Prostate gland (tissue), 2 donors: ENCODE results near the gene DOCK2. TPM values are rescaled to one million over a fixed set of nuclear protein-coding genes. Genes with fewer than 3 reads are reported as not detected.

ENCODE experiments used
- DNase-seq: peaks from one replicate; pipeline ENCODE4 v3.0.0-alpha.2; 2019; ENCODE audit warnings: low spot score
- H3K27ac ChIP-seq, 2 donors: fragments of 200-600 bp; sonication (generic); 2 replicates each; pipeline ENCODE4 v1.5.1; 2017 to 2019
- H3K27me3 ChIP-seq: fragments of 200-600 bp; sonication (generic); replicated peaks from 2 replicates; pipeline ENCODE4 v1.5.1; 2019; ENCODE audit not compliant: insufficient read depth
- H3K36me3 ChIP-seq, 2 donors: fragments of 200-600 bp; sonication (generic); 1 replicate in 1 of 2; 2 replicates in 1 of 2; pipeline versions ENCODE4 v1.5.1 to v1.8.1; 2017 to 2019
- H3K4me1 ChIP-seq: fragments of 200-600 bp; sonication (generic); replicated peaks from 2 replicates; pipeline ENCODE4 v1.5.1; 2019
- H3K4me3 ChIP-seq, 2 donors: fragments of 200-600 bp; sonication (generic); 2 replicates each; pipeline ENCODE4 v1.5.1; 2017 to 2019
- H3K9me3 ChIP-seq: fragments of 200-600 bp; sonication (generic); 2 replicates; pipeline ENCODE4 v1.5.1; 2017
- CTCF ChIP-seq, 4 experiments: fragments of 200-600 bp in 2 of 4; fragments of 450-650 bp in 2 of 4; sonication (generic) in 2 of 4; IDR thresholded peaks; 1 replicate in 3 of 4; 2 replicates in 1 of 4; pipeline ENCODE4 v1.5.1; 2016 to 2019; ENCODE audit warnings: antibody characterized with exemption in 4 of 4, mild to moderate bottlenecking in 2 of 4, moderate library complexity in 2 of 4
- POLR2A ChIP-seq: fragments of 450-650 bp; IDR thresholded peaks from one replicate; pipeline ENCODE4 v1.6.1; 2016; ENCODE audit warnings: antibody characterized with exemption, mild to moderate bottlenecking
- POLR2AphosphoS5 ChIP-seq: sonication (generic); formaldehyde crosslinking; IDR thresholded peaks from one replicate; pipeline ENCODE4 v1.6.1; 2017; ENCODE audit warnings: antibody characterized with exemption
- WGBS: methylation state at CpG from one replicate; pipeline ENCODE4 v1.1.5; 2018; 5-methylcytosine and 5-hydroxymethylcytosine counted together
- intact Hi-C: fragments of 100-400 bp; cut with DNase I; formaldehyde crosslinking; loops from one replicate; pipeline ENCODE4 v1.14.2; 2022
- total RNA-seq, 2 donors: library from RNA; depleted of rRNA; stranded (reverse); fragments of >200 nt; gene quantifications; one replicate each; pipeline ENCODE4 v1.1.0, GENCODE V29; 2016

DOCK2 gene
- total RNA-seq, 2 donors from 2014 or later = 2.5 to 6.2 TPM

GRCh38 chr5:169817031-169817430, 180.0 kb downstream of the DOCK2 start:
- no peak overlapping the region for H3K27ac ChIP-seq
- no peaks in the 10 kb centered on the region for H3K27me3 ChIP-seq
- H3K4me1 ChIP-seq = no peaks in the 10 kb centered on the region
- H3K36me3 ChIP-seq = no peaks in the 10 kb centered on the region
- H3K4me3 ChIP-seq = no peak overlapping the region
- 55% methylated on average over 2 of the region's 2 CpGs for WGBS
- TF ChIP-seq POLR2A (no peak), POLR2AphosphoS5 (no peak), CTCF (IDR thresholded peaks at IDR 0.05) (no peak)
- H3K9me3 ChIP-seq = no peaks in the 10 kb centered on the region
- no peak for DNase-seq
- intact Hi-C loops = no loop called here

- intact Hi-C loops = no loop called here
- Histone ChIP-seq H3K4me1 (no peaks in the 10 kb centered on the region), H3K9me3 (no peaks in the 10 kb centered on the region), H3K27me3 (no peaks in the 10 kb centered on the region), H3K27ac (no peak overlapping the region), H3K36me3 (no peaks in the 10 kb centered on the region), H3K4me3 (no peak overlapping the region)
- 81% methylated on average over 5 of the region's 5 CpGs for WGBS
- TF ChIP-seq POLR2AphosphoS5 (no peak), CTCF (IDR thresholded peaks at IDR 0.05) (no peak)
- DNase-seq = no peak
These were observed 189.5 kb downstream of the DOCK2 start for GRCh38 chr5:169826618-169827017.

GRCh38 chr5:169827769-169828168, 190.7 kb downstream of the DOCK2 start:
- Histone ChIP-seq H3K4me3 (no peak overlapping the region), H3K27me3 (no peaks in the 10 kb centered on the region), H3K4me1 (no peaks in the 10 kb centered on the region), H3K27ac (no peak overlapping the region), H3K9me3 (no peaks in the 10 kb centered on the region), H3K36me3 (no peaks in the 10 kb centered on the region)
- TF ChIP-seq POLR2A = no peak
- no peak for TF ChIP-seq CTCF (IDR thresholded peaks at IDR 0.05)
- TF ChIP-seq POLR2AphosphoS5 = no peak
- intact Hi-C loops = no loop called here
- DNase-seq = no peak
- WGBS = 75% methylated on average over 3 of the region's 3 CpGs

GRCh38 chr5:169828385-169828784, 191.3 kb downstream of the DOCK2 start:
- intact Hi-C loops = no loop called here
- H3K9me3 ChIP-seq = no peaks in the 10 kb centered on the region
- 83% methylated on average over 4 of the region's 4 CpGs for WGBS
- no peaks in the 10 kb centered on the region for H3K36me3 ChIP-seq
- no peak overlapping the region for H3K4me3 ChIP-seq
- no peaks in the 10 kb centered on the region for H3K4me1 ChIP-seq
- TF ChIP-seq POLR2A (no peak), CTCF (IDR thresholded peaks at IDR 0.05) (no peak), POLR2AphosphoS5 (no peak)
- DNase-seq = no peak
- H3K27me3 ChIP-seq = no peaks in the 10 kb centered on the region
- H3K27ac ChIP-seq = no peak overlapping the region

- peak; percentile 28 for DNase-seq
- Histone ChIP-seq H3K27ac (no peak overlapping the region), H3K27me3 (no peaks in the 10 kb centered on the region), H3K36me3 (no peaks in the 10 kb centered on the region), H3K4me3 (no peak overlapping the region), H3K4me1 (no peaks in the 10 kb centered on the region), H3K9me3 (no peaks in the 10 kb centered on the region)
- 30% methylated on average over 1 of the region's 1 CpG for WGBS
- intact Hi-C loops = no loop called here
- TF ChIP-seq POLR2A (no peak), POLR2AphosphoS5 (no peak), CTCF (IDR thresholded peaks at IDR 0.05) (no peak)
These were observed 194.3 kb downstream of the DOCK2 start for GRCh38 chr5:169831331-169831730.
